MM.1S (cell line): ENCODE measurements around the gene CFAP61.

Experiments
- DNase-seq: peaks from one replicate; pipeline ENCODE4 v3.0.0-alpha.2; 2015
- H2AFZ ChIP-seq: fragments of 300-600 bp; sonication (generic); 2 replicates; pipeline ENCODE4 v1.6.0; 2016; ENCODE audit warnings: antibody characterized with exemption, low read length
- H3F3A ChIP-seq: fragments of 300-600 bp; sonication (generic); 2 replicates; pipeline ENCODE4 v1.6.1; 2016; ENCODE audit warnings: mild to moderate bottlenecking, antibody characterized with exemption, low read length, moderate library complexity, mixed read lengths; ENCODE audit not compliant: insufficient read depth
- H3K27ac ChIP-seq: fragments of 300-600 bp; sonication (generic); 2 replicates; pipeline ENCODE4 v1.5.1; 2016; ENCODE audit warnings: mild to moderate bottlenecking, low read length
- H3K27me3 ChIP-seq: fragments of 300-600 bp; sonication (generic); replicated peaks from 2 replicates; pipeline ENCODE4 v1.6.0; 2016; ENCODE audit warnings: low read length; ENCODE audit not compliant: insufficient read depth
- H3K36me3 ChIP-seq: fragments of 300-600 bp; sonication (generic); replicated peaks from 2 replicates; pipeline ENCODE4 v1.6.1; 2016; ENCODE audit warnings: mild to moderate bottlenecking, low read length, mixed read lengths; ENCODE audit not compliant: insufficient read depth
- H3K4me1 ChIP-seq: fragments of 300-600 bp; sonication (generic); 2 replicates; pipeline ENCODE4 v1.6.1; 2016; ENCODE audit warnings: low read length, mixed read lengths
- H3K4me2 ChIP-seq: fragments of 300-600 bp; sonication (generic); 2 replicates; pipeline ENCODE4 v1.6.0; 2016; ENCODE audit warnings: low read depth, low read length
- H3K4me3 ChIP-seq: fragments of 300-600 bp; sonication (generic); 2 replicates; pipeline ENCODE4 v1.5.1; 2016; ENCODE audit warnings: low read length, mixed read lengths
- H3K79me2 ChIP-seq: fragments of 300-600 bp; sonication (generic); 2 replicates; pipeline ENCODE4 v1.6.1; 2016; ENCODE audit warnings: mixed run types, low read length, mixed read lengths
- H3K9ac ChIP-seq: fragments of 300-600 bp; sonication (generic); 2 replicates; pipeline ENCODE4 v1.6.1; 2016; ENCODE audit warnings: low read length, mixed read lengths
- H3K9me2 ChIP-seq: fragments of 300-600 bp; sonication (generic); replicated peaks from 2 replicates; pipeline ENCODE4 v1.6.1; 2016; ENCODE audit warnings: mild to moderate bottlenecking, low read length, mixed read lengths; ENCODE audit not compliant: insufficient read depth
- H3K9me3 ChIP-seq: fragments of 300-600 bp; sonication (generic); replicated peaks from 2 replicates; pipeline ENCODE4 v1.6.1; 2016; ENCODE audit warnings: mild to moderate bottlenecking, low read length, mixed read lengths; ENCODE audit not compliant: insufficient read depth
- H4K20me1 ChIP-seq: fragments of 300-600 bp; sonication (generic); 2 replicates; pipeline ENCODE4 v1.6.1; 2016; ENCODE audit warnings: mild to moderate bottlenecking, low read length, moderate library complexity, mixed read lengths; ENCODE audit not compliant: insufficient read depth
- CTCF ChIP-seq: fragments of 300-600 bp; sonication (generic); IDR thresholded peaks from 2 replicates; pipeline ENCODE4 v1.5.1; 2016; ENCODE audit warnings: antibody characterized with exemption, low read length, mixed read lengths
- EZH2 ChIP-seq: fragments of 300-600 bp; sonication (generic); optimal IDR thresholded peaks from 2 replicates; pipeline ENCODE3; 2017; ENCODE audit warnings: low read depth, mild to moderate bottlenecking, antibody characterized with exemption, low read length, mixed read lengths
- EZH2phosphoT487 ChIP-seq: fragments of 300-600 bp; sonication (generic); IDR thresholded peaks from 2 replicates; pipeline ENCODE4 v1.6.1; 2018; ENCODE audit warnings: antibody characterized with exemption, low read length

CFAP61 gene

GRCh38 chr20:20289331-20289730 is 237.0 kb downstream of the CFAP61 start:
- H3K4me2 ChIP-seq, result no peak overlapping the region
- no peaks in the 10 kb centered on the region for H3K4me1 ChIP-seq
- no peak for DNase-seq
- no peaks in the 10 kb centered on the region for H3F3A ChIP-seq
- no peak overlapping the region for H2AFZ ChIP-seq
- no peaks in the 10 kb centered on the region for H3K9me3 ChIP-seq
- no peaks in the 10 kb centered on the region for H4K20me1 ChIP-seq
- H3K79me2 ChIP-seq, result no peaks in the 10 kb centered on the region
- no peak overlapping the region for H3K4me3 ChIP-seq
- H3K27me3 ChIP-seq, result no peaks in the 10 kb centered on the region
- no peak overlapping the region for H3K27ac ChIP-seq
- H3K9ac ChIP-seq, result no peak overlapping the region
- TF ChIP-seq CTCF (no peak), EZH2phosphoT487 (no peak), EZH2 (no peak)
- no peaks in the 10 kb centered on the region for H3K9me2 ChIP-seq
- H3K36me3 ChIP-seq, result no peaks in the 10 kb centered on the region

GRCh38 chr20:20292472-20292871 is 240.1 kb downstream of the CFAP61 start:
- no peak overlapping the region for H3K9ac ChIP-seq
- H3K36me3 ChIP-seq, result no peaks in the 10 kb centered on the region

GRCh38 chr20:20293141-20293540 is 240.8 kb downstream of the CFAP61 start:
- no peaks in the 10 kb centered on the region for H3K9me2 ChIP-seq

More at GRCh38 chr20:20292472-20292871, 240.1 kb downstream of the CFAP61 start:
- DNase-seq, result no peak
- Histone ChIP-seq H3K27me3 (no peaks in the 10 kb centered on the region), H3K4me1 (no peaks in the 10 kb centered on the region), H3K79me2 (no peaks in the 10 kb centered on the region), H2AFZ (no peak overlapping the region), H3K27ac (no peak overlapping the region), H3K4me3 (no peak overlapping the region), H3K9me3 (no peaks in the 10 kb centered on the region), H4K20me1 (no peaks in the 10 kb centered on the region), H3K9me2 (no peaks in the 10 kb centered on the region), H3F3A (no peaks in the 10 kb centered on the region), H3K4me2 (no peak overlapping the region)
- no peak for TF ChIP-seq EZH2phosphoT487
- TF ChIP-seq CTCF, result no peak
- TF ChIP-seq EZH2, result no peak

More at GRCh38 chr20:20293141-20293540, 240.8 kb downstream of the CFAP61 start:
- H4K20me1 ChIP-seq, result no peaks in the 10 kb centered on the region
- H3K9ac ChIP-seq, result no peak overlapping the region
- no peak overlapping the region for H3K4me2 ChIP-seq
- no peaks in the 10 kb centered on the region for H3K79me2 ChIP-seq
- no peaks in the 10 kb centered on the region for H3K36me3 ChIP-seq
- H3K4me1 ChIP-seq, result no peaks in the 10 kb centered on the region
- no peaks in the 10 kb centered on the region for H3K9me3 ChIP-seq
- TF ChIP-seq CTCF (no peak), EZH2 (no peak), EZH2phosphoT487 (no peak)
- no peaks in the 10 kb centered on the region for H3K27me3 ChIP-seq
- DNase-seq, result no peak
- no peak overlapping the region for H2AFZ ChIP-seq
- no peak overlapping the region for H3K4me3 ChIP-seq
- no peaks in the 10 kb centered on the region for H3F3A ChIP-seq
- H3K27ac ChIP-seq, result no peak overlapping the region
